Measurements from ENCODE around the gene TRAF3.

DNA sequence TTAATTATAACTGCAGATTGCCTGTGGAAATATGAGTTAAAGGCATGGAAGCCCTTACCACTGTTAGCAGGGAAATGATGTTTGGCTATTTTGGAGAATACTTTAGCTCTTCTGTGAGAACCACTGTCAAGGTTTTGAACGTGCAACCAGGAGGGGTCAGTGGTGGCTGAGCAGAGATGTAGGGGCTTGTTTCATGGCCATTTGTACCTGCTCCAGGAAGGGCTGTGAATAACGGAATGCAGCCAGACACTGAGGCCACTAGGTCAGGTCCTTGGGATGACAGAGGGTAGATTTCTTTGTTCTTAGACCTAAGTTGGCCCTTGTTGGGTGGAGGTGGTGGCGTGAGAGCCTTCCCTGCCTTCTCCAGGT is 8.3 kb downstream of the TRAF3 start:
- TF ChIP-seq EP300 (IDR thresholded peaks at IDR 0.05; ENCODE audit: borderline replicate concordance) (no peak), CREB1 (IDR thresholded peaks at IDR 0.05; ENCODE audit: low read depth) (no peak), NFIC (IDR thresholded peaks at IDR 0.05) (no peak), YY1 (IDR thresholded peaks at IDR 0.05; ENCODE audit: low read depth) (no peak), TAF1 (IDR thresholded peaks at IDR 0.05; ENCODE audit: low read depth) (no peak)
